ENCODE data around the gene LMNTD2. TPM values are rescaled to one million over a fixed set of nuclear protein-coding genes. Genes with fewer than 3 reads are reported as not detected.

The LMNTD2 gene
- total RNA-seq, 1 donor from 2014 or later: 4.2 TPM

GRCh38 chr11:548700-549603 is 11.6 kb downstream of the LMNTD2 start:
- Mint-ChIP-seq H3K4me1 (ENCODE audit: unreplicated experiment) (no peaks in the 10 kb centered on the region), H3K9me3 (ENCODE audit: unreplicated experiment) (no peaks in the 10 kb centered on the region), H3K4me3 (ENCODE audit: unreplicated experiment) (no peak overlapping the region), H3K36me3 (ENCODE audit: low read depth, unreplicated experiment) (no peaks in the 10 kb centered on the region), H3K27ac (ENCODE audit: unreplicated experiment) (no peak overlapping the region), H3K27me3 (ENCODE audit: unreplicated experiment) (peaks cover 12% of the 10 kb centered on the region)
- DNase-seq (ENCODE audit: low spot score): no peak
- TF ChIP-seq, protein P1, sequence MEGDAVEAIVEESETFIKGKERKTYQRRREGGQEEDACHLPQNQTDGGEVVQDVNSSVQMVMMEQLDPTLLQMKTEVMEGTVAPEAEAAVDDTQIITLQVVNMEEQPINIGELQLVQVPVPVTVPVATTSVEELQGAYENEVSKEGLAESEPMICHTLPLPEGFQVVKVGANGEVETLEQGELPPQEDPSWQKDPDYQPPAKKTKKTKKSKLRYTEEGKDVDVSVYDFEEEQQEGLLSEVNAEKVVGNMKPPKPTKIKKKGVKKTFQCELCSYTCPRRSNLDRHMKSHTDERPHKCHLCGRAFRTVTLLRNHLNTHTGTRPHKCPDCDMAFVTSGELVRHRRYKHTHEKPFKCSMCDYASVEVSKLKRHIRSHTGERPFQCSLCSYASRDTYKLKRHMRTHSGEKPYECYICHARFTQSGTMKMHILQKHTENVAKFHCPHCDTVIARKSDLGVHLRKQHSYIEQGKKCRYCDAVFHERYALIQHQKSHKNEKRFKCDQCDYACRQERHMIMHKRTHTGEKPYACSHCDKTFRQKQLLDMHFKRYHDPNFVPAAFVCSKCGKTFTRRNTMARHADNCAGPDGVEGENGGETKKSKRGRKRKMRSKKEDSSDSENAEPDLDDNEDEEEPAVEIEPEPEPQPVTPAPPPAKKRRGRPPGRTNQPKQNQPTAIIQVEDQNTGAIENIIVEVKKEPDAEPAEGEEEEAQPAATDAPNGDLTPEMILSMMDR (IDR thresholded peaks at IDR 0.05; ENCODE audit: unreplicated experiment): no peak

- Mint-ChIP-seq H3K9me3 (ENCODE audit: unreplicated experiment) (no peaks in the 10 kb centered on the region), H3K4me3 (ENCODE audit: unreplicated experiment) (no peak overlapping the region), H3K27me3 (ENCODE audit: unreplicated experiment) (peaks cover 12% of the 10 kb centered on the region), H3K27ac (ENCODE audit: unreplicated experiment) (no peak overlapping the region), H3K36me3 (ENCODE audit: low read depth, unreplicated experiment) (no peaks in the 10 kb centered on the region), H3K4me1 (ENCODE audit: unreplicated experiment) (no peaks in the 10 kb centered on the region)
- DNase-seq (ENCODE audit: low spot score): no peak
- TF ChIP-seq, protein P1 (IDR thresholded peaks at IDR 0.05; ENCODE audit: unreplicated experiment): no peak
These were observed 15.4 kb downstream of the LMNTD2 start for GRCh38 chr11:545171-545570.

GRCh38 chr11:544817-545166 is 15.7 kb downstream of the LMNTD2 start:
- no peaks in the 10 kb centered on the region for H3K4me1 Mint-ChIP-seq (ENCODE audit: unreplicated experiment)
- no peak overlapping the region for H3K27ac Mint-ChIP-seq (ENCODE audit: unreplicated experiment)
- TF ChIP-seq, protein P1 (IDR thresholded peaks at IDR 0.05; ENCODE audit: unreplicated experiment): no peak
- peaks cover 12% of the 10 kb centered on the region for H3K27me3 Mint-ChIP-seq (ENCODE audit: unreplicated experiment)
- no peak overlapping the region for H3K4me3 Mint-ChIP-seq (ENCODE audit: unreplicated experiment)
- no peaks in the 10 kb centered on the region for H3K9me3 Mint-ChIP-seq (ENCODE audit: unreplicated experiment)
- no peak for DNase-seq (ENCODE audit: low spot score)
- no peaks in the 10 kb centered on the region for H3K36me3 Mint-ChIP-seq (ENCODE audit: low read depth, unreplicated experiment)

DNA sequence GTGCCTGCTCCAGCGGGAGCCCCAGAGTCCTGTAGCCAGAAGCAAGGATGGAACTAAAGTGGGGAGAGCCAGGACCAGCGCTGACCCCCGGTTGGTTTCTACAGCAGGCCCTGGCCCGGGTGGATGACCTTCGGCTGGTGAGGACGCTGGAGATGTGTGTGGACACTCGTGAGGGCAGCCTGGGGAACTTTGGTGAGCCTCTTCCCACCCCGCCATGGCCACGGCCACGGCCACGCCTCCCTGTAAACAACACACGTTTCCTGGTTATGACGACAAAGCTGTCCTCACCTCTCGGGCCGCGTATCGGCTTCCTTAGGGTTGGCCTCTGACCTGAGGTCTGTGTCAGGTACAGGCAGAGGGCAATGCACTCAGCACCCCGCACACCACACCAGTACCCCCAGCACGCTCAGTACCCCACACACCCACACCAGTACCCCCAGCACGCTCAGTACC is 19.1 kb downstream of the LMNTD2 start:
- no peak overlapping the region for H3K4me3 Mint-ChIP-seq (ENCODE audit: unreplicated experiment)
- H3K27ac Mint-ChIP-seq (ENCODE audit: unreplicated experiment): no peak overlapping the region
- H3K27me3 Mint-ChIP-seq (ENCODE audit: unreplicated experiment): peaks cover 14% of the 10 kb centered on the region
- H3K36me3 Mint-ChIP-seq (ENCODE audit: low read depth, unreplicated experiment): no peaks in the 10 kb centered on the region
- no peak for DNase-seq (ENCODE audit: low spot score)
- no peaks in the 10 kb centered on the region for H3K9me3 Mint-ChIP-seq (ENCODE audit: unreplicated experiment)
- no peaks in the 10 kb centered on the region for H3K4me1 Mint-ChIP-seq (ENCODE audit: unreplicated experiment)
- TF ChIP-seq, protein P1 (IDR thresholded peaks at IDR 0.05; ENCODE audit: unreplicated experiment): no peak

All from endothelial cell (in vitro differentiated cells).